SH-SY5Y (cell line): ENCODE results near the gene PER2.

Source experiments
- GATA2 ChIP-seq: IDR thresholded peaks from 2 replicates; pipeline ENCODE4 v1.6.1; 2011; ENCODE audit warnings: mild to moderate bottlenecking, low read depth, low read length
- GATA3 ChIP-seq: IDR thresholded peaks from 2 replicates; pipeline ENCODE4 v1.6.1; 2011; ENCODE audit warnings: low read depth, mild to moderate bottlenecking, low read length, moderate library complexity

- no peak for TF ChIP-seq GATA2
- TF ChIP-seq GATA3 = no peak
Observed at GRCh38 chr2:238277695-238278094, 10.7 kb downstream of the PER2 start.
